COLO829 (cell line): Measurements from ENCODE around the gene SPDYE2B.
"Not testable (repeated sequence)": the region's sequence is repeated elsewhere in the genome, so short reads cannot be mapped to it uniquely, and the experiment has no call there.

Experiments
- DNase-seq: peaks from one replicate; pipeline ENCODE4 v3.0.0; 2012; ENCODE audit warnings: low spot score

Gene SPDYE2B

GRCh38 chr7:102649924-102650323 lies at the start of gene SPDYE2B:
Gene SPDYE2B, plus strand, starts transcription at chr7:102650319. Its CDS starts 2,030 bp downstream, at chr7:102652349.
- DNase-seq: not testable (repeated sequence)

GRCh38 chr7:102602317-102602716 lies 47.8 kb upstream of the SPDYE2B start:
- not testable (repeated sequence) for DNase-seq

- not testable (repeated sequence) for DNase-seq
Observed at GRCh38 chr7:102604431-102605145, 45.5 kb upstream of the SPDYE2B start.

- DNase-seq: not testable (repeated sequence)
Observed at GRCh38 chr7:102606848-102607247, 43.3 kb upstream of the SPDYE2B start.

- not testable (repeated sequence) for DNase-seq
Observed at GRCh38 chr7:102609734-102610133, 40.4 kb upstream of the SPDYE2B start.

GRCh38 chr7:102610441-102610840 lies 39.7 kb upstream of the SPDYE2B start:
- not testable (repeated sequence) for DNase-seq

- DNase-seq: not testable (repeated sequence)
Observed at GRCh38 chr7:102611013-102611674, 39.0 kb upstream of the SPDYE2B start.

GRCh38 chr7:102611675-102612325 lies 38.3 kb upstream of the SPDYE2B start:
- not testable (repeated sequence) for DNase-seq

- DNase-seq: not testable (repeated sequence)
Observed at GRCh38 chr7:102613575-102614345, 36.4 kb upstream of the SPDYE2B start.

GRCh38 chr7:102614346-102614697 lies 35.8 kb upstream of the SPDYE2B start:
- DNase-seq: not testable (repeated sequence)

GRCh38 chr7:102614873-102615272 lies 35.2 kb upstream of the SPDYE2B start:
- not testable (repeated sequence) for DNase-seq

GRCh38 chr7:102615930-102616329 lies 34.2 kb upstream of the SPDYE2B start:
- not testable (repeated sequence) for DNase-seq

GRCh38 chr7:102616507-102617125 lies 33.5 kb upstream of the SPDYE2B start, which contains the start of gene RASA4:
Gene RASA4, minus strand, starts transcription at chr7:102616756. Its CDS starts 67 bp downstream, at chr7:102616689.
- not testable (repeated sequence) for DNase-seq

- DNase-seq: not testable (repeated sequence)
Observed at GRCh38 chr7:102618122-102618521, 32.0 kb upstream of the SPDYE2B start.

GRCh38 chr7:102627271-102627904 lies 22.7 kb upstream of the SPDYE2B start:
- not testable (repeated sequence) for DNase-seq

GRCh38 chr7:102630622-102631021 lies 19.5 kb upstream of the SPDYE2B start:
- DNase-seq: not testable (repeated sequence)

- DNase-seq: not testable (repeated sequence)
Observed at GRCh38 chr7:102634299-102634698, 15.8 kb upstream of the SPDYE2B start.

- DNase-seq: not testable (repeated sequence)
Observed at GRCh38 chr7:102635354-102635753, 14.8 kb upstream of the SPDYE2B start.

- not testable (repeated sequence) for DNase-seq
Observed at GRCh38 chr7:102636956-102637355, 13.2 kb upstream of the SPDYE2B start.

- DNase-seq: not testable (repeated sequence)
Observed at GRCh38 chr7:102638848-102639247, 11.3 kb upstream of the SPDYE2B start.

- not testable (repeated sequence) for DNase-seq
Observed at GRCh38 chr7:102642691-102643090, 7.4 kb upstream of the SPDYE2B start, which contains the start of gene UPK3BL1. Gene UPK3BL1, minus strand, starts transcription at chr7:102642791. Its CDS starts 50 bp downstream, at chr7:102642741.
